ENCODE measurements around the gene SH3GL1.
A peak's percentile ranks its signal among the peaks of the same experiment; 100 is the strongest.

SH3GL1 gene

GRCh38 chr19:4357921-4358326, 42.4 kb downstream of the SH3GL1 start:
- Histone ChIP-seq H3K4ac (ENCODE audit: low read depth in 1 of 2, low read length in 2 of 2) (peak overlapping the region in 1 of 2 experiments; percentile 41), H3K4me3 (ENCODE audit: insufficient read depth in 1 of 2, low read depth in 1 of 2, low read length in 2 of 2) (no peak overlapping the region), H2BK5ac (ENCODE audit: low read depth, low read length, poor library complexity, severe bottlenecking) (no peak overlapping the region), H3K27me3 (ENCODE audit: control insufficient read depth in 1 of 2, insufficient read depth in 1 of 2, low read length in 2 of 2) (no peaks in the 10 kb centered on the region), H3K36me3 (ENCODE audit: control insufficient read depth in 1 of 2, insufficient read depth in 2 of 2, low read depth in 1 of 2, low read length in 2 of 2) (peaks cover 54 to 84% of the 10 kb centered on the region in 2 experiments), H2BK120ac (ENCODE audit: low read depth, low read length) (no peak overlapping the region), H3K27ac (ENCODE audit: low read length, poor library complexity, severe bottlenecking) (no peak overlapping the region), H2BK15ac (ENCODE audit: low read depth, poor library complexity, severe bottlenecking) (no peak overlapping the region), H3K79me1 (replicated peaks; ENCODE audit: low read length, poor library complexity, severe bottlenecking) (peaks cover 7% of the 10 kb centered on the region), H4K91ac (ENCODE audit: low read length) (no peak overlapping the region), H3K9me3 (ENCODE audit: control insufficient read depth, low read length) (no peaks in the 10 kb centered on the region), H3K9ac (ENCODE audit: low read length) (no peak overlapping the region), H2AK5ac (ENCODE audit: low read length, severe bottlenecking) (no peak overlapping the region), H3K4me2 (ENCODE audit: low read length, poor library complexity, severe bottlenecking) (no peak overlapping the region), H2AFZ (ENCODE audit: low read depth, low read length) (no peak overlapping the region), H3K23ac (ENCODE audit: low read length in 2 of 2) (no peak overlapping the region), H4K8ac (ENCODE audit: low read length) (no peak overlapping the region), H3K14ac (ENCODE audit: low read length in 2 of 2) (no peak overlapping the region), H2BK12ac (ENCODE audit: low read length in 2 of 2) (no peak overlapping the region), H3K18ac (ENCODE audit: low read depth in 1 of 2, low read length in 2 of 2) (no peak overlapping the region), H3K4me1 (ENCODE audit: control insufficient read depth, insufficient read depth, low read depth, low read length) (peaks cover 37% of the 10 kb centered on the region)
- 94% methylated on average over 16 of the region's 16 CpGs for WGBS
- DNase-seq: no peak

GRCh38 chr19:4357095-4357797, 43.1 kb downstream of the SH3GL1 start:
- H3K9me3 ChIP-seq (ENCODE audit: control insufficient read depth, low read length): no peaks in the 10 kb centered on the region
- peaks cover 7% of the 10 kb centered on the region for H3K79me1 ChIP-seq (replicated peaks; ENCODE audit: low read length, poor library complexity, severe bottlenecking)
- H3K9ac ChIP-seq (ENCODE audit: low read length): no peak overlapping the region
- DNase-seq: no peak
- H2BK15ac ChIP-seq (ENCODE audit: low read depth, poor library complexity, severe bottlenecking): peak overlapping the region; percentile 15
- H2BK12ac ChIP-seq (ENCODE audit: low read length in 2 of 2): no peak overlapping the region
- no peak overlapping the region for H2BK5ac ChIP-seq (ENCODE audit: low read depth, low read length, poor library complexity, severe bottlenecking)
- H2AFZ ChIP-seq (ENCODE audit: low read depth, low read length): no peak overlapping the region
- H3K27me3 ChIP-seq (ENCODE audit: control insufficient read depth in 1 of 2, insufficient read depth in 1 of 2, low read length in 2 of 2): no peaks in the 10 kb centered on the region
- no peak overlapping the region for H3K4ac ChIP-seq (ENCODE audit: low read depth in 1 of 2, low read length in 2 of 2)
- no peak overlapping the region for H4K91ac ChIP-seq (ENCODE audit: low read length)
- peaks cover 33% of the 10 kb centered on the region for H3K4me1 ChIP-seq (ENCODE audit: control insufficient read depth, insufficient read depth, low read depth, low read length)
- H3K36me3 ChIP-seq (ENCODE audit: control insufficient read depth in 1 of 2, insufficient read depth in 2 of 2, low read depth in 1 of 2, low read length in 2 of 2): peaks cover 47 to 79% of the 10 kb centered on the region in 2 experiments
- H3K23ac ChIP-seq (ENCODE audit: low read length in 2 of 2): no peak overlapping the region
- no peak overlapping the region for H3K27ac ChIP-seq (ENCODE audit: low read length, poor library complexity, severe bottlenecking)
- no peak overlapping the region for H2AK5ac ChIP-seq (ENCODE audit: low read length, severe bottlenecking)
- no peak overlapping the region for H2BK120ac ChIP-seq (ENCODE audit: low read depth, low read length)
- peak overlapping the region; percentile 33 for H4K8ac ChIP-seq (ENCODE audit: low read length)
- WGBS: 95% methylated on average over 18 of the region's 23 CpGs
- H3K14ac ChIP-seq (ENCODE audit: low read length in 2 of 2): no peak overlapping the region
- H3K4me3 ChIP-seq (ENCODE audit: insufficient read depth in 1 of 2, low read depth in 1 of 2, low read length in 2 of 2): no peak overlapping the region
- H3K4me2 ChIP-seq (ENCODE audit: low read length, poor library complexity, severe bottlenecking): no peak overlapping the region
- H3K18ac ChIP-seq (ENCODE audit: low read depth in 1 of 2, low read length in 2 of 2): no peak overlapping the region

- H2BK12ac ChIP-seq (ENCODE audit: low read length in 2 of 2): no peak overlapping the region
- no peak overlapping the region for H2BK5ac ChIP-seq (ENCODE audit: low read depth, low read length, poor library complexity, severe bottlenecking)
- peaks cover 11% of the 10 kb centered on the region for H3K4me1 ChIP-seq (ENCODE audit: control insufficient read depth, insufficient read depth, low read depth, low read length)
- no peaks in the 10 kb centered on the region for H3K9me3 ChIP-seq (ENCODE audit: control insufficient read depth, low read length)
- H2BK15ac ChIP-seq (ENCODE audit: low read depth, poor library complexity, severe bottlenecking): no peak overlapping the region
- H3K4me3 ChIP-seq (ENCODE audit: insufficient read depth in 1 of 2, low read depth in 1 of 2, low read length in 2 of 2): no peak overlapping the region
- H3K36me3 ChIP-seq (ENCODE audit: control insufficient read depth in 1 of 2, insufficient read depth in 2 of 2, low read depth in 1 of 2, low read length in 2 of 2): peaks cover 29 to 65% of the 10 kb centered on the region in 2 experiments
- peaks cover 4% of the 10 kb centered on the region for H3K79me1 ChIP-seq (replicated peaks; ENCODE audit: low read length, poor library complexity, severe bottlenecking)
- H3K4me2 ChIP-seq (ENCODE audit: low read length, poor library complexity, severe bottlenecking): no peak overlapping the region
- H2AK5ac ChIP-seq (ENCODE audit: low read length, severe bottlenecking): no peak overlapping the region
- H4K8ac ChIP-seq (ENCODE audit: low read length): no peak overlapping the region
- H3K18ac ChIP-seq (ENCODE audit: low read depth in 1 of 2, low read length in 2 of 2): no peak overlapping the region
- no peak overlapping the region for H3K4ac ChIP-seq (ENCODE audit: low read depth in 1 of 2, low read length in 2 of 2)
- no peak overlapping the region for H4K91ac ChIP-seq (ENCODE audit: low read length)
- no peak overlapping the region for H2BK120ac ChIP-seq (ENCODE audit: low read depth, low read length)
- no peak overlapping the region for H3K9ac ChIP-seq (ENCODE audit: low read length)
- DNase-seq: no peak
- no peaks in the 10 kb centered on the region for H3K27me3 ChIP-seq (ENCODE audit: control insufficient read depth in 1 of 2, insufficient read depth in 1 of 2, low read length in 2 of 2)
- no peak overlapping the region for H3K23ac ChIP-seq (ENCODE audit: low read length in 2 of 2)
- H3K14ac ChIP-seq (ENCODE audit: low read length in 2 of 2): no peak overlapping the region
- no peak overlapping the region for H3K27ac ChIP-seq (ENCODE audit: low read length, poor library complexity, severe bottlenecking)
- no peak overlapping the region for H2AFZ ChIP-seq (ENCODE audit: low read depth, low read length)
- 93% methylated on average over 17 of the region's 17 CpGs for WGBS
These were observed 45.5 kb downstream of the SH3GL1 start for GRCh38 chr19:4354897-4355296.

DNA sequence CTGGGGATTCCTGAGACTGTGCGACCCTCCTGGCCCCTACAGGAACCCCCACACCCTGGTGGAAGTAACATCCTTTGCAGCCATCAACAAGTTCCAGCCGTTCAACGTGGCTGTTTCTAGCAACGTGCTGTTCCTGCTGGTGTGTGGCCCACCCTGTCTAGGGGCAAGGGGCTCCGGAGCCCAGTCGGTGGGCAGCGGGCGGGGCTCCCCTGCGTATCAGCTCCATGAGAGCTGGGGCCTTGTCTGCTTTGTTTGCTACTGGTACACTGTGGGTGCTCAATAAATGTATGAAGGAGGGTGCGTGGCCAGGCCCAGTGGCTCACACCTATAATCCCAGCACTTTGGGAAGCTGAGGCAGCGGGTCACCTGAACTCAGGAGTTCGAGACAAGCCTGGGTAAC, 46.1 kb downstream of the SH3GL1 start:
- Histone ChIP-seq H2AK5ac (ENCODE audit: low read length, severe bottlenecking) (no peak overlapping the region), H3K4me1 (ENCODE audit: control insufficient read depth, insufficient read depth, low read depth, low read length) (peaks cover 5% of the 10 kb centered on the region), H2BK5ac (ENCODE audit: low read depth, low read length, poor library complexity, severe bottlenecking) (no peak overlapping the region), H2BK15ac (ENCODE audit: low read depth, poor library complexity, severe bottlenecking) (no peak overlapping the region), H3K9ac (ENCODE audit: low read length) (no peak overlapping the region), H3K4me2 (ENCODE audit: low read length, poor library complexity, severe bottlenecking) (no peak overlapping the region), H3K27me3 (ENCODE audit: control insufficient read depth in 1 of 2, insufficient read depth in 1 of 2, low read length in 2 of 2) (no peaks in the 10 kb centered on the region), H3K9me3 (ENCODE audit: control insufficient read depth, low read length) (no peaks in the 10 kb centered on the region), H4K8ac (ENCODE audit: low read length) (no peak overlapping the region), H2BK120ac (ENCODE audit: low read depth, low read length) (no peak overlapping the region), H3K4me3 (ENCODE audit: insufficient read depth in 1 of 2, low read depth in 1 of 2, low read length in 2 of 2) (no peak overlapping the region), H3K79me1 (replicated peaks; ENCODE audit: low read length, poor library complexity, severe bottlenecking) (peaks cover 4% of the 10 kb centered on the region), H2BK12ac (ENCODE audit: low read length in 2 of 2) (no peak overlapping the region), H3K14ac (ENCODE audit: low read length in 2 of 2) (no peak overlapping the region), H3K27ac (ENCODE audit: low read length, poor library complexity, severe bottlenecking) (no peak overlapping the region), H3K23ac (ENCODE audit: low read length in 2 of 2) (no peak overlapping the region), H3K18ac (ENCODE audit: low read depth in 1 of 2, low read length in 2 of 2) (no peak overlapping the region), H3K4ac (ENCODE audit: low read depth in 1 of 2, low read length in 2 of 2) (no peak overlapping the region), H4K91ac (ENCODE audit: low read length) (no peak overlapping the region), H2AFZ (ENCODE audit: low read depth, low read length) (no peak overlapping the region), H3K36me3 (ENCODE audit: control insufficient read depth in 1 of 2, insufficient read depth in 2 of 2, low read depth in 1 of 2, low read length in 2 of 2) (peaks cover 23 to 59% of the 10 kb centered on the region in 2 experiments)
- WGBS: 93% methylated on average over 12 of the region's 12 CpGs
- no peak for DNase-seq

Data from mesenchymal stem cell (in vitro differentiated cells and primary cell).